Stomach smooth muscle (tissue), 2 donors: ENCODE measurements around the gene CHCHD6.
A peak's percentile ranks its signal among the peaks of the same experiment; 100 is the strongest.

ENCODE experiments used
- H3K27ac ChIP-seq: one replicate; pipeline ENCODE4 v1.7.0; 2013; ENCODE audit warnings: mild to moderate bottlenecking, low read length, inconsistent platforms
- H3K27me3 ChIP-seq, 2 donors: one replicate each; pipeline ENCODE4 v1.7.0; 2013; ENCODE audit warnings: low read length in 2 of 2; ENCODE audit not compliant: insufficient read depth in 2 of 2, control insufficient read depth in 1 of 2
- H3K36me3 ChIP-seq, 2 donors: one replicate each; pipeline ENCODE4 v1.7.0; 2013; ENCODE audit warnings: low read length in 2 of 2; ENCODE audit not compliant: control insufficient read depth in 2 of 2, insufficient read depth in 2 of 2
- H3K4me1 ChIP-seq: one replicate; pipeline ENCODE4 v1.7.0; 2013; ENCODE audit warnings: low read length; ENCODE audit not compliant: control insufficient read depth, insufficient read depth
- H3K4me3 ChIP-seq, 2 donors: one replicate each; pipeline ENCODE4 v1.7.0; 2013; ENCODE audit warnings: low read length in 2 of 2
- H3K9ac ChIP-seq, 2 donors: one replicate each; pipeline ENCODE4 v1.7.0; 2013; ENCODE audit warnings: low read length in 2 of 2, mild to moderate bottlenecking in 1 of 2
- H3K9me3 ChIP-seq, 2 donors: one replicate each; pipeline ENCODE4 v1.7.0; 2013; ENCODE audit warnings: low read length in 2 of 2; ENCODE audit not compliant: control insufficient read depth in 2 of 2
- donor health status: healthy.
- donor health status: Pancreatic carcinoma.

The CHCHD6 gene

GRCh38 chr3:126996905-126997304 lies 292.9 kb downstream of the CHCHD6 start:
- Histone ChIP-seq H3K4me3 (no peak overlapping the region), H3K4me1 (peaks cover 33% of the 10 kb centered on the region), H3K36me3 (peaks cover 0 to 3% of the 10 kb centered on the region in 2 donors), H3K27ac (no peak overlapping the region), H3K9me3 (no peaks in the 10 kb centered on the region), H3K9ac (no peak overlapping the region), H3K27me3 (no peaks in the 10 kb centered on the region)

DNA sequence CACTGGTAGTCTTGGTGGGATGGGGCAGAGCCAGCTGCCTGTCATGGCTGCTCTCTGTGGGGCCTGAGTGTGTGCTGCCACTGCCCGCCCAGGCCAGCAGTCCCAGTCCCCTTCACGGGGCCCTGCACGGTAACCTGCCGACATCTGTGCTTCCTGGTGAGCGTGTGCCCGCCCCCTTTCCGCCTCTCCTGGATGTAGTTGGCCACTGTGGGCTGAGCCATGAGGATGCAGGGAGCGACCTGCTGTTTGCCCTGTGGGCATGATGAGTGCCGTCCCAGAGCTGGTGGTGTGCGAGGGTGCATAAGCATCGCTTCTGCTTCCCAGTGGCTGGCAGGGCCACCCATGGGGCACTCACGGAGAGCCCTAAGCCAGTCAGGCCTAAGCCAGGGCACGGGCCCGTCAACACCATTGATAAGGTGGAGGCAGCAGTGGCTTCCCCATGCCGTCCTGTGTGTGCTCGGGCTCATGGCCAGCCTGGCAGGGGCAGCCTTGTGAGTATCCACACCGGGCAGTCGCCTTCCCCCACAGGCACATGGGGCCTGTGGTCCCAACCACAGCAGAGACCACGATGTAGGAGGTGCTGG lies 293.5 kb downstream of the CHCHD6 start:
- Histone ChIP-seq H3K36me3 (peaks cover 0 to 3% of the 10 kb centered on the region in 2 donors), H3K9me3 (no peaks in the 10 kb centered on the region), H3K4me1 (peaks cover 39% of the 10 kb centered on the region), H3K27ac (no peak overlapping the region), H3K9ac (no peak overlapping the region), H3K27me3 (no peaks in the 10 kb centered on the region), H3K4me3 (no peak overlapping the region)

DNA sequence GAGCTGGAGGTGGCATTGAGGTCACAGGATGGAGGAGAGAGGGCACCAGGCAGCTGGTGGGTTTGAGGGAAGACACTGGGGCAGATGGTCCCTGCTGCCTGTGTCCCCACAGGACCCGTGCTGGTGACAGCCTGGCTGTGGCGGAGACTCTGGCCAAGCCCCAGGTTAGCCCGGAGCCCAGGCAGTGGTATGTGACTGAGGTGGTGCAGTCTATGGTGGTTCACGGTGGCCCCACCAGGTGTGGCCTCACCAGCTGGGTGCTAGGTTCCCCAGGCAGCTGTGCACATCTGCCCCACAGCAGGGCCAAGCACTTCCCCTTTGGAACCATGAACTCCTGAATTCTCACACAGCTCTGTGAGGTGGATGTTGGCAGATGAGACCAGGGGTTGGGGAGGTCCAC lies 294.3 kb downstream of the CHCHD6 start:
- Histone ChIP-seq H3K27ac (no peak overlapping the region), H3K9ac (no peak overlapping the region), H3K4me3 (no peak overlapping the region), H3K27me3 (no peaks in the 10 kb centered on the region), H3K9me3 (no peaks in the 10 kb centered on the region), H3K36me3 (peaks cover 0 to 3% of the 10 kb centered on the region in 2 donors), H3K4me1 (peaks cover 36% of the 10 kb centered on the region)

DNA sequence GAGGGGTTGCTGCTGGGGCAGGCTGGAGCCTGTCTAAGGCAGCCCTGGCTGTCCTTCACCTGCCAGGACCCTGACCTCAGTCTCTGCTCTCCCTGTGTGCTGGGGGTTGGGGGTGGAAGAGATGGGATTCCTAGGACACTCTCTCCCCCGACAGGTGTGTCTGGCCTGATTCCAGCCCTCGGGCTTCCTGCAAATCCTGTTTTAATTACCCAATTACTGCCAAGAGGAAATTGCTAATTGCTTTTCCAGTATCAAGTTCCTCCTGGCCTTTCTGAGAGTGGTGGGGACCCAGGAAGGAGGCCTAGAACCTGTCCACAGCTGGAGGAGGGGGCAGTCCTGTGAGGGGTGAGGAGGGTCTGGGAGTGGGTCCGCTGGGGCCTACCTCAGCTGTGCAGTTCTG lies 294.7 kb downstream of the CHCHD6 start:
- Histone ChIP-seq H3K4me1 (peaks cover 40% of the 10 kb centered on the region), H3K4me3 (no peak overlapping the region), H3K9me3 (no peaks in the 10 kb centered on the region), H3K9ac (no peak overlapping the region), H3K27ac (no peak overlapping the region), H3K27me3 (no peaks in the 10 kb centered on the region), H3K36me3 (peaks cover 0 to 3% of the 10 kb centered on the region in 2 donors)

- no peak overlapping the region for H3K27ac ChIP-seq
Measured at GRCh38 chr3:126999383-126999782, 295.3 kb downstream of the CHCHD6 start.

GRCh38 chr3:127000119-127000518 lies 296.1 kb downstream of the CHCHD6 start:
- Histone ChIP-seq H3K9me3 (no peaks in the 10 kb centered on the region), H3K9ac (no peak overlapping the region), H3K36me3 (peaks cover 0 to 6% of the 10 kb centered on the region in 2 donors), H3K27me3 (no peaks in the 10 kb centered on the region), H3K27ac (no peak overlapping the region), H3K4me1 (peaks cover 28% of the 10 kb centered on the region), H3K4me3 (no peak overlapping the region)

More at GRCh38 chr3:126999383-126999782, 295.3 kb downstream of the CHCHD6 start:
- Histone ChIP-seq H3K4me1 (peaks cover 34% of the 10 kb centered on the region), H3K9me3 (no peaks in the 10 kb centered on the region), H3K4me3 (no peak overlapping the region), H3K36me3 (peaks cover 0 to 3% of the 10 kb centered on the region in 2 donors), H3K9ac (no peak overlapping the region), H3K27me3 (no peaks in the 10 kb centered on the region)

DNA sequence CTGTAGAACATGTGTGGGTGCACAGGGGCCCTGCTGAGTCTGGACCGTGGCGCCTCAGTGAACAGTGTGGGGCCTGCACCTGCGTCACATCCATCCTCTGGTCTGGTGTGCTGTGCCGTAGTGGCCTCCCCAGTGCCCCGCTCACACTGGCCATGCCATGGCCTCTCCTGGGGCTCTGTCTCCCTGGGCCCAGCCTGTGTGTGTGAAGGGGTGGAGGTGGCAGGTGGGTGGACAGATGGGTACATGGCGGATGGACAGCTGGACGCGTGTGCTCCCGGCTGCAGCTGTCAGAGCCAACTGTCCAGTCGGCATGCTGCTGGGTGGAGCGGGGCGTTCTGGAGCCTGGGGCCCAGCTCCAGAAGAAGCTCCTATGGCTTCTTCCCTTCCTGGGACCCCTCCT lies 296.7 kb downstream of the CHCHD6 start:
- Histone ChIP-seq H3K4me3 (no peak overlapping the region), H3K9ac (no peak overlapping the region), H3K4me1 (peaks cover 26% of the 10 kb centered on the region), H3K27me3 (no peaks in the 10 kb centered on the region), H3K9me3 (no peaks in the 10 kb centered on the region), H3K27ac (no peak overlapping the region), H3K36me3 (peaks cover 0 to 6% of the 10 kb centered on the region in 2 donors)

- peaks cover 0 to 6% of the 10 kb centered on the region in 2 donors for H3K36me3 ChIP-seq
- peak overlapping the region in 1 of 2 donors; percentile 64 for H3K4me3 ChIP-seq
- peak overlapping the region; percentile 49 for H3K27ac ChIP-seq
- no peaks in the 10 kb centered on the region for H3K27me3 ChIP-seq
- H3K4me1 ChIP-seq: peaks cover 26% of the 10 kb centered on the region
- peak overlapping the region in 1 of 2 donors; percentile 55 for H3K9ac ChIP-seq
- H3K9me3 ChIP-seq: no peaks in the 10 kb centered on the region
Measured at GRCh38 chr3:127001486-127002194, 297.6 kb downstream of the CHCHD6 start.

GRCh38 chr3:127002195-127003174 lies 298.4 kb downstream of the CHCHD6 start:
- Histone ChIP-seq H3K27me3 (no peaks in the 10 kb centered on the region), H3K4me3 (peak overlapping the region; percentile 9 to 64), H3K36me3 (peaks cover 0 to 8% of the 10 kb centered on the region in 2 donors), H3K9ac (peak overlapping the region; percentile 48 to 72), H3K27ac (peak overlapping the region; percentile 49), H3K4me1 (peaks cover 26% of the 10 kb centered on the region), H3K9me3 (no peaks in the 10 kb centered on the region)

DNA sequence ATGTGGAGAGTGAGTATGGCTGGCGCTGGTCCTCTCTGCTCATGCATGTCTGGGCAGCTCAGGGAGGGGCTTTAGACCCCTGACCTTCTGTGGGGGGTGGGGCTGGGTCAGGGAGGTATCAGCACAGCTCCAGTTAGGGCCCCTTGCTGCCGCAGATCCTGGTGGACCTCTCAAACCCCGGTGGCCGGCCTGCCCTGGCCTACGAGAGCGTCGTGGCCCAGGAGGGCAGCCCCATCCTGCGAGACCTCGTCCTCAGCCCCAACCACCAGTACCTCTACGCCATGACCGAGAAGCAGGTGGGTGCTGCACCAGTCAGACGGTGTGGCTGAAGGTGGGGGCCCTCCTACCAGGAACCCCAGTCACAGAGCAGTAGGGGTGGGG lies 299.1 kb downstream of the CHCHD6 start:
- no peaks in the 10 kb centered on the region for H3K9me3 ChIP-seq
- peaks cover 0 to 12% of the 10 kb centered on the region in 2 donors for H3K36me3 ChIP-seq
- no peak overlapping the region for H3K9ac ChIP-seq
- H3K4me1 ChIP-seq: peaks cover 26% of the 10 kb centered on the region
- no peak overlapping the region for H3K27ac ChIP-seq
- no peak overlapping the region for H3K4me3 ChIP-seq
- H3K27me3 ChIP-seq: no peaks in the 10 kb centered on the region
